Prostate gland (tissue), 2 donors: Measurements from ENCODE around the gene TPO.

Experiments
- CTCF ChIP-seq, 4 experiments: fragments of 200-600 bp in 2 of 4; fragments of 450-650 bp in 2 of 4; sonication (generic) in 2 of 4; IDR thresholded peaks; 1 replicate in 3 of 4; 2 replicates in 1 of 4; pipeline ENCODE4 v1.5.1; 2016 to 2019; ENCODE audit warnings: antibody characterized with exemption in 4 of 4, mild to moderate bottlenecking in 2 of 4, moderate library complexity in 2 of 4
- POLR2A ChIP-seq: fragments of 450-650 bp; IDR thresholded peaks from one replicate; pipeline ENCODE4 v1.6.1; 2016; ENCODE audit warnings: antibody characterized with exemption, mild to moderate bottlenecking

GRCh38 chr2:1488181-1488671 is 75.0 kb downstream of the TPO start:
- TF ChIP-seq CTCF (IDR thresholded peaks at IDR 0.05) (no peak), POLR2A (no peak)
